Vagina (tissue), 2 donors: Measurements from ENCODE around the gene GTF3A. TPM values are rescaled to one million over a fixed set of nuclear protein-coding genes. Genes with fewer than 3 reads are reported as not detected.

ENCODE experiments used
- DNase-seq, 2 donors: peaks; one replicate each; pipeline ENCODE4 v3.0.0-alpha.2; 2017; ENCODE audit errors: extremely low spot score in 2 of 2
- H3K27ac ChIP-seq: fragments of 200-600 bp; sonication (generic); one replicate; pipeline ENCODE4 v1.5.1; 2019
- H3K27me3 ChIP-seq: fragments of 200-600 bp; sonication (generic); one replicate; pipeline ENCODE4 v1.5.1; 2019
- H3K36me3 ChIP-seq, 2 donors: fragments of 200-600 bp; sonication (generic); one replicate each; pipeline ENCODE4 v1.5.1; 2017 to 2019
- H3K4me1 ChIP-seq: fragments of 200-600 bp; sonication (generic); one replicate; pipeline ENCODE4 v1.5.1; 2019
- H3K4me3 ChIP-seq, 2 donors: fragments of 200-600 bp; sonication (generic); 1 replicate in 1 of 2; 2 replicates in 1 of 2; pipeline ENCODE4 v1.5.1; 2016 to 2019
- H3K9me3 ChIP-seq: fragments of 200-600 bp; sonication (generic); one replicate; pipeline ENCODE4 v1.5.1; 2019
- CTCF ChIP-seq, 3 experiments: fragments of 450-650 bp in 2 of 3; fragments of 200-600 bp in 1 of 3; sonication (generic) in 1 of 3; IDR thresholded peaks; one replicate each; pipeline ENCODE4 v1.5.1; 2017 to 2019; ENCODE audit warnings: antibody characterized with exemption in 3 of 3, mild to moderate bottlenecking in 2 of 3, moderate library complexity in 2 of 3
- POLR2A ChIP-seq, 2 donors: fragments of 450-650 bp; IDR thresholded peaks; one replicate each; pipeline ENCODE4 v1.6.1; 2017; ENCODE audit warnings: antibody characterized with exemption in 2 of 2, mild to moderate bottlenecking in 2 of 2, moderate library complexity in 2 of 2
- POLR2AphosphoS5 ChIP-seq, 2 donors: sonication (generic); formaldehyde crosslinking; IDR thresholded peaks; one replicate each; pipeline ENCODE4 v1.9.0; 2017; ENCODE audit warnings: antibody characterized with exemption in 2 of 2, mild to moderate bottlenecking in 2 of 2, low read depth in 1 of 2; ENCODE audit not compliant: insufficient read depth in 1 of 2
- intact Hi-C: fragments of 100-400 bp; cut with DNase I; formaldehyde crosslinking; loops from one replicate; pipeline ENCODE4 v1.15.1; 2023
- total RNA-seq: library from RNA; depleted of rRNA; stranded (reverse); fragments of >200 nt; gene quantifications from one replicate; pipeline ENCODE4 v1.2.3, GENCODE V29; 2016

Gene GTF3A
- total RNA-seq, 1 donor from 2014 or later = 142 TPM

GRCh38 chr13:27449936-27450828 lies 25.8 kb downstream of the GTF3A start, which contains the start of gene MTIF3:
Gene MTIF3, minus strand, starts transcription at chr13:27450564. Its CDS starts 10,116 bp downstream, at chr13:27440448.
- Histone ChIP-seq H3K4me3 (peak within 1 kb of the TSS; percentile 82 to 85), H3K9me3 (no peaks in the 10 kb centered on the region), H3K27ac (peak within 1 kb of the TSS; percentile 93), H3K4me1 (peaks cover 39% of the 10 kb centered on the region), H3K36me3 (no peaks in the 10 kb centered on the region), H3K27me3 (no peaks in the 10 kb centered on the region)
- peak in 1 of 2 donors; percentile 65 for TF ChIP-seq POLR2A (IDR thresholded peaks at IDR 0.05)
- TF ChIP-seq CTCF (IDR thresholded peaks at IDR 0.05) = no peak
- TF ChIP-seq POLR2AphosphoS5 (IDR thresholded peaks at IDR 0.05; ENCODE audit: insufficient read depth in 1 of 2, low read depth in 1 of 2) = peak; percentile 87 to 96
- DNase-seq = peak in 1 of 2 donors; percentile 97
- intact Hi-C loops = no loop called here

GRCh38 chr13:27450921-27451471 lies 26.6 kb downstream of the GTF3A start:
- no peaks in the 10 kb centered on the region for H3K27me3 ChIP-seq
- H3K9me3 ChIP-seq = no peaks in the 10 kb centered on the region
- no peaks in the 10 kb centered on the region for H3K36me3 ChIP-seq
- peaks cover 39% of the 10 kb centered on the region for H3K4me1 ChIP-seq
- H3K4me3 ChIP-seq = peak overlapping the region; percentile 82 to 85
- TF ChIP-seq POLR2AphosphoS5 (IDR thresholded peaks at IDR 0.05; ENCODE audit: insufficient read depth in 1 of 2, low read depth in 1 of 2) = no peak
- TF ChIP-seq CTCF (IDR thresholded peaks at IDR 0.05) = no peak
- TF ChIP-seq POLR2A (IDR thresholded peaks at IDR 0.05) = no peak
- intact Hi-C loops = no loop called here
- no peak for DNase-seq
- H3K27ac ChIP-seq = peak overlapping the region; percentile 93

GRCh38 chr13:27455331-27455855 lies 31.0 kb downstream of the GTF3A start:
- no peaks in the 10 kb centered on the region for H3K9me3 ChIP-seq
- peak overlapping the region; percentile 16 to 34 for H3K4me3 ChIP-seq
- DNase-seq = no peak
- no peaks in the 10 kb centered on the region for H3K36me3 ChIP-seq
- H3K27ac ChIP-seq = no peak overlapping the region
- intact Hi-C loops = no loop called here
- H3K4me1 ChIP-seq = peaks cover 13% of the 10 kb centered on the region
- TF ChIP-seq POLR2A (IDR thresholded peaks at IDR 0.05) = no peak
- no peak for TF ChIP-seq POLR2AphosphoS5 (IDR thresholded peaks at IDR 0.05; ENCODE audit: insufficient read depth in 1 of 2, low read depth in 1 of 2)
- no peak for TF ChIP-seq CTCF (IDR thresholded peaks at IDR 0.05)
- H3K27me3 ChIP-seq = no peaks in the 10 kb centered on the region

- no peaks in the 10 kb centered on the region for H3K4me1 ChIP-seq
- intact Hi-C loops = no loop called here
- TF ChIP-seq POLR2A (IDR thresholded peaks at IDR 0.05) = no peak
- TF ChIP-seq POLR2AphosphoS5 (IDR thresholded peaks at IDR 0.05; ENCODE audit: insufficient read depth in 1 of 2, low read depth in 1 of 2) = no peak
- TF ChIP-seq CTCF (IDR thresholded peaks at IDR 0.05) = no peak
- H3K36me3 ChIP-seq = no peaks in the 10 kb centered on the region
- DNase-seq = no peak
- no peaks in the 10 kb centered on the region for H3K9me3 ChIP-seq
- no peaks in the 10 kb centered on the region for H3K27me3 ChIP-seq
- H3K27ac ChIP-seq = no peak overlapping the region
- no peak overlapping the region for H3K4me3 ChIP-seq
These were observed 37.6 kb downstream of the GTF3A start for GRCh38 chr13:27461940-27462584.
